GM12875 (cell line): ENCODE results near the gene CST4.

Experiments
- H3K4me3 ChIP-seq: one replicate; pipeline ENCODE4 v1.5.1; 2011; ENCODE audit warnings: low read depth, low read length, control low read depth
- CTCF ChIP-seq: IDR thresholded peaks from 2 replicates; pipeline ENCODE4 v1.5.1; 2011; ENCODE audit warnings: low read depth, mild to moderate bottlenecking, control low read depth, inconsistent platforms, low read length, moderate library complexity, borderline replicate concordance; ENCODE audit not compliant: insufficient read depth

The CST4 gene

GRCh38 chr20:23644164-23644563, 44.7 kb downstream of the CST4 start:
- no peak for TF ChIP-seq CTCF

GRCh38 chr20:23643659-23644058, 45.2 kb downstream of the CST4 start:
- H3K4me3 ChIP-seq = no peak overlapping the region
- TF ChIP-seq CTCF = no peak

More at GRCh38 chr20:23644164-23644563, 44.7 kb downstream of the CST4 start:
- no peak overlapping the region for H3K4me3 ChIP-seq

- no peak for TF ChIP-seq CTCF
- H3K4me3 ChIP-seq = no peak overlapping the region
Measured at GRCh38 chr20:23641936-23642751, 46.7 kb downstream of the CST4 start.

- TF ChIP-seq CTCF = no peak
Measured at GRCh38 chr20:23640671-23641667, 47.9 kb downstream of the CST4 start.

GRCh38 chr20:23640018-23640601, 48.7 kb downstream of the CST4 start:
- H3K4me3 ChIP-seq = no peak overlapping the region
- no peak for TF ChIP-seq CTCF

More at GRCh38 chr20:23640671-23641667, 47.9 kb downstream of the CST4 start:
- H3K4me3 ChIP-seq = no peak overlapping the region

- no peak overlapping the region for H3K4me3 ChIP-seq
- TF ChIP-seq CTCF = no peak
Measured at GRCh38 chr20:23639490-23639958, 49.3 kb downstream of the CST4 start.
